SU-DHL-6 (cell line): ENCODE measurements around the gene THAP2.

ENCODE experiments used
- EZH2phosphoT487 ChIP-seq: fragments of 200-600 bp; sonication (generic), shearing (Covaris generic); conservative IDR thresholded peaks from 2 replicates; pipeline ENCODE4 v1.6.1; 2018; ENCODE audit warnings: mild to moderate bottlenecking, antibody characterized with exemption, low read length, moderate library complexity, mixed read lengths
- TF ChIP-seq, protein P1 (sequence below): fragments of 200-600 bp; sonication (generic); IDR thresholded peaks from one replicate; pipeline ENCODE4 v1.5.1; 2017; ENCODE audit warnings: antibody characterized with exemption, mild to moderate bottlenecking, low read length, moderate library complexity; ENCODE audit not compliant: insufficient read depth, poor library complexity, severe bottlenecking

- TF ChIP-seq, protein P1, sequence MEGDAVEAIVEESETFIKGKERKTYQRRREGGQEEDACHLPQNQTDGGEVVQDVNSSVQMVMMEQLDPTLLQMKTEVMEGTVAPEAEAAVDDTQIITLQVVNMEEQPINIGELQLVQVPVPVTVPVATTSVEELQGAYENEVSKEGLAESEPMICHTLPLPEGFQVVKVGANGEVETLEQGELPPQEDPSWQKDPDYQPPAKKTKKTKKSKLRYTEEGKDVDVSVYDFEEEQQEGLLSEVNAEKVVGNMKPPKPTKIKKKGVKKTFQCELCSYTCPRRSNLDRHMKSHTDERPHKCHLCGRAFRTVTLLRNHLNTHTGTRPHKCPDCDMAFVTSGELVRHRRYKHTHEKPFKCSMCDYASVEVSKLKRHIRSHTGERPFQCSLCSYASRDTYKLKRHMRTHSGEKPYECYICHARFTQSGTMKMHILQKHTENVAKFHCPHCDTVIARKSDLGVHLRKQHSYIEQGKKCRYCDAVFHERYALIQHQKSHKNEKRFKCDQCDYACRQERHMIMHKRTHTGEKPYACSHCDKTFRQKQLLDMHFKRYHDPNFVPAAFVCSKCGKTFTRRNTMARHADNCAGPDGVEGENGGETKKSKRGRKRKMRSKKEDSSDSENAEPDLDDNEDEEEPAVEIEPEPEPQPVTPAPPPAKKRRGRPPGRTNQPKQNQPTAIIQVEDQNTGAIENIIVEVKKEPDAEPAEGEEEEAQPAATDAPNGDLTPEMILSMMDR = no peak
- TF ChIP-seq EZH2phosphoT487 = no peak
Observed at GRCh38 chr12:71655907-71656306, 8.2 kb upstream of the THAP2 start.
